Left lung (tissue), 10 donors: ENCODE results near the gene SNAP47. TPM values are rescaled to one million over a fixed set of nuclear protein-coding genes. Genes with fewer than 3 reads are reported as not detected.

Source experiments
- ATAC-seq: fragments of 200-7000 bp; cut with Tn5 transposase; one replicate; pipeline ENCODE4 v1.9.1; 2020; ENCODE audit warnings: moderate library complexity
- DNase-seq, 4 donors: peaks; one replicate each; pipeline ENCODE4 v3.0.0-alpha.2; 2013 to 2020
- H3K27ac ChIP-seq, 2 donors: fragments of 200-600 bp; sonication (generic) in 1 of 2; one replicate each; pipeline versions ENCODE4 v1.5.0 to v1.8.0; 2020 to 2021
- H3K27me3 ChIP-seq, 2 donors: fragments of 200-600 bp; sonication (generic) in 1 of 2; one replicate each; pipeline versions ENCODE4 v1.5.0 to v1.8.0; 2020 to 2021
- H3K36me3 ChIP-seq, 2 donors: fragments of 200-600 bp; sonication (generic) in 1 of 2; one replicate each; pipeline versions ENCODE4 v1.5.0 to v1.8.0; 2020 to 2021
- H3K4me1 ChIP-seq, 2 donors: fragments of 200-600 bp; one replicate each; pipeline ENCODE4 v1.8.0; 2021
- H3K4me3 ChIP-seq, 2 donors: fragments of 200-600 bp; sonication (generic) in 1 of 2; one replicate each; pipeline versions ENCODE4 v1.5.0 to v1.8.0; 2020 to 2021; ENCODE audit warnings: mild to moderate bottlenecking in 1 of 2
- H3K9me3 ChIP-seq, 2 donors: fragments of 200-600 bp; sonication (generic) in 1 of 2; one replicate each; pipeline versions ENCODE4 v1.5.0 to v1.8.0; 2020 to 2021
- intact Hi-C, 2 donors: fragments of 100-400 bp; cut with DNase I; formaldehyde crosslinking; loops; one replicate each; pipeline versions ENCODE4 v1.11.2 to v1.14.2; 2022
- polyA plus RNA-seq, 6 donors: library from polyadenylated mRNA; unstranded; fragments of 120-200 nt; gene quantifications; one replicate each; pipeline ENCODE4 v1.2.1, GENCODE V29; 2013; ENCODE audit not compliant: insufficient read length in 6 of 6
- total RNA-seq, 2 donors: library from RNA; stranded (reverse); fragmentation: NEBNext Ultra II Directional; extraction: Animal tissue kit (Norgen Biotek cat#: 25700); gene quantifications; one replicate each; pipeline ENCODE4 v1.2.1, GENCODE V29; 2021
- TF ChIP-seq, protein P1 (sequence below), 2 donors: fragments of 200-600 bp; sonication (generic) in 1 of 2; IDR thresholded peaks; one replicate each; pipeline versions ENCODE4 v1.5.0 to v1.8.0; 2021; ENCODE audit warnings: antibody characterized with exemption in 2 of 2
- donor health status: DM: no; HTN: yes; CAD: no.
- donor health status: DM: no; HTN: no; CAD: no.

SNAP47 gene
- total and polyA plus RNA-seq, 8 donors = 24.5 to 44.9 (median 41.3) TPM

DNA sequence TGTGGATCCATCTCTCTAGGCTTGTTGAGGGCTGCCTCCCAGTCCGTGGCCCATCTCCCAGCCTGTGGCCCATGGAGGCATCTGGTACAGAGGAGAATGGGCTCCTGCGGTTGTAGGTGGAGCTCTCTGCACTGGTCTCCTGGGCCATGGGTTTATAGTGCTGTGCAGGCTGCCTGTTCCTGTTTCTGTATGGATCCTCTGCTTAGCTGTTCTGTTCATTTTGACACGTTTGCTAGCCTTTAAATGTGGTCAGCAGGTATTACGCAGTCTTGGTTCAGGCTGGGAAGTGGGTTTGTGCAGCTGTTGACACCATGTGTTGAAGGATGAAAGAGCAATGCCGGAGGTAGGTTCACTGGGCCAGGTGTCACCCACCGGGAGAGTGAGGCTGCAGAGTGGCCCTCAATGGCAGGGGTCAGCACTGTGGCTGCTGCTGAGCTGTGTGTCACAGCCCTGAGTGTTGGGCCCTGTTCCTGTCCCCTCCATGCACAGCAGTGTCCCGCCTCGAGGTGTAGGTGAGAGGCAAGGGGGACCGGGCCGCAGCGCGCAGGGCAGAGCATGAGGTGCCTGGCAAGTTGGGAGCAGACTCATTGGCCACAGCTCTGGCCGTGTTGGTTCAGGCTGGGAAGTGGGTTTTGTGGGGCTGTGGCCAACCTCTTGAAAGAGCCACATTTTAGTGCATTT lies 39.0 kb downstream of the SNAP47 start:
- TF ChIP-seq, protein P1, sequence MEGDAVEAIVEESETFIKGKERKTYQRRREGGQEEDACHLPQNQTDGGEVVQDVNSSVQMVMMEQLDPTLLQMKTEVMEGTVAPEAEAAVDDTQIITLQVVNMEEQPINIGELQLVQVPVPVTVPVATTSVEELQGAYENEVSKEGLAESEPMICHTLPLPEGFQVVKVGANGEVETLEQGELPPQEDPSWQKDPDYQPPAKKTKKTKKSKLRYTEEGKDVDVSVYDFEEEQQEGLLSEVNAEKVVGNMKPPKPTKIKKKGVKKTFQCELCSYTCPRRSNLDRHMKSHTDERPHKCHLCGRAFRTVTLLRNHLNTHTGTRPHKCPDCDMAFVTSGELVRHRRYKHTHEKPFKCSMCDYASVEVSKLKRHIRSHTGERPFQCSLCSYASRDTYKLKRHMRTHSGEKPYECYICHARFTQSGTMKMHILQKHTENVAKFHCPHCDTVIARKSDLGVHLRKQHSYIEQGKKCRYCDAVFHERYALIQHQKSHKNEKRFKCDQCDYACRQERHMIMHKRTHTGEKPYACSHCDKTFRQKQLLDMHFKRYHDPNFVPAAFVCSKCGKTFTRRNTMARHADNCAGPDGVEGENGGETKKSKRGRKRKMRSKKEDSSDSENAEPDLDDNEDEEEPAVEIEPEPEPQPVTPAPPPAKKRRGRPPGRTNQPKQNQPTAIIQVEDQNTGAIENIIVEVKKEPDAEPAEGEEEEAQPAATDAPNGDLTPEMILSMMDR (IDR thresholded peaks at IDR 0.05) = no peak
- no peaks in the 10 kb centered on the region for H3K4me1 ChIP-seq
- DNase-seq (peak in 1 of 4 donors; percentile 77), ATAC-seq (no peak)
- no peak overlapping the region for H3K27ac ChIP-seq
- peaks cover 0 to 51% of the 10 kb centered on the region in 2 donors for H3K36me3 ChIP-seq
- H3K4me3 ChIP-seq = no peak overlapping the region
- intact Hi-C loops = no loop called here
- no peaks in the 10 kb centered on the region for H3K27me3 ChIP-seq
- no peaks in the 10 kb centered on the region for H3K9me3 ChIP-seq

DNA sequence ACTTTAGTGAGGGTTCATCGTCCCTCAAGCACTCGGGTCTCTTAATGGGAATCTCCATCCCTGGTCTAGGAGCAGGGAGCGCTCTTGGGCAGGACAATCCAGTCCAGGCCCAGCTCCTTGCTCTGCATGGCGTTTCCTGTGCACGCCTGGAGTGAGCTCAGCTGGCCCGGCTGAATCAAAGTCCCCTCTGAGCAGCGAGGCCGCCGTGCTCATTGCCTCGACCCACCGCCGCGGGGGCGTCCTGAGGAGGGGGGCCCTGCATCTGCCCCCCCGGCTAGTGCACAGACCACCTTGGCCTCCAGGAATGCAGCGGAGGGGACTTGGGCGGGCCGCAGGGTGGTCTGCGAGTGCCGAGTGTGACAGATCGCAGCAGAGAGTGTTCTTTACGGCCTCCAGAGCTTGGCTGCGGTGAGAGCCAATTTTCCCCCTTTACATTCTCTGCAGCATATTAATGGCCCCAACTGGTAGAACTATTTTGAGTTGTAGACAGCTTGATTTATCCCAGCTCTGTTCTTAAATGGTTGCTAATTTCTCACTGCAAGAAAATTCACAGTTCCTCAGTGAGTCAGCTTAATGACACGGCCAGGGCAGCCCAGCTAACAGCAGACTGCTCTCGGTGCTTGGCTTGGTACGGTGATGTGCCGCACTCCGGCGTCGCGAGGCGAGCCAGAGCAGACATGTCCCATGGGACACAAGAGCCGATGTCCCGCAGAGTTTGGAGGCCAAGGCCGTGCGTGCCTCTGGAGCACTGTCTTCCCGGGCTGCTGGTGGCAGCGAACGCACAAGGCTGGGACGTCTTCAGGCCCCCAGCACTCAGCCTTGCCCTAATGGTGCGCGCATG lies 39.8 kb downstream of the SNAP47 start:
- H3K4me3 ChIP-seq = no peak overlapping the region
- no peaks in the 10 kb centered on the region for H3K27me3 ChIP-seq
- H3K27ac ChIP-seq = no peak overlapping the region
- no peaks in the 10 kb centered on the region for H3K4me1 ChIP-seq
- H3K9me3 ChIP-seq = no peaks in the 10 kb centered on the region
- intact Hi-C loops = no loop called here
- peaks cover 0 to 49% of the 10 kb centered on the region in 2 donors for H3K36me3 ChIP-seq
- TF ChIP-seq, protein P1 (IDR thresholded peaks at IDR 0.05) = no peak
- ATAC-seq (no peak), DNase-seq (peak in 1 of 4 donors; percentile 71)

DNA sequence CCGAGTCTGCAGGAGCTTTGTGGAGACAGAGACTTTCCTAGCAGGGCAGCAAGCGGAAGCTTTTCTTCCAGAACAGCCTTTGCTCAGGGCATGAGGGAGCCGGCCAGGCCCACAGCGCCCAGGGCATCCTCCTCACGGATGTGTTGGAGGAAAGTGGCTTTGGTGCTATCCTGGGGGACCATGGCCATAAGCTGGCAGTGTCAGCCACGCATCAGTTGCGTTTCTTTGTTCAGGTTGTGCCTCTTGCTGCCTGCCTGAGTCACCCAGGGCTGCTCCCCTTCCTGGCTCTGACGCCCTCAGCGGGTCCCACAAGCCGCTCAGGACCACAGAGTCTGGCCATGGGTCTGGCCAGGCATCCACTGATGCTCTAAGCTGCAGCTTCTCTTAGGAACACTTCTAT lies 40.6 kb downstream of the SNAP47 start:
- Histone ChIP-seq H3K9me3 (no peaks in the 10 kb centered on the region), H3K27me3 (no peaks in the 10 kb centered on the region), H3K27ac (no peak overlapping the region), H3K4me1 (no peaks in the 10 kb centered on the region), H3K36me3 (peaks cover 0 to 48% of the 10 kb centered on the region in 2 donors), H3K4me3 (no peak overlapping the region)
- intact Hi-C loops = no loop called here
- ATAC-seq (no peak), DNase-seq (no peak)
- TF ChIP-seq, protein P1 (IDR thresholded peaks at IDR 0.05) = no peak

DNA sequence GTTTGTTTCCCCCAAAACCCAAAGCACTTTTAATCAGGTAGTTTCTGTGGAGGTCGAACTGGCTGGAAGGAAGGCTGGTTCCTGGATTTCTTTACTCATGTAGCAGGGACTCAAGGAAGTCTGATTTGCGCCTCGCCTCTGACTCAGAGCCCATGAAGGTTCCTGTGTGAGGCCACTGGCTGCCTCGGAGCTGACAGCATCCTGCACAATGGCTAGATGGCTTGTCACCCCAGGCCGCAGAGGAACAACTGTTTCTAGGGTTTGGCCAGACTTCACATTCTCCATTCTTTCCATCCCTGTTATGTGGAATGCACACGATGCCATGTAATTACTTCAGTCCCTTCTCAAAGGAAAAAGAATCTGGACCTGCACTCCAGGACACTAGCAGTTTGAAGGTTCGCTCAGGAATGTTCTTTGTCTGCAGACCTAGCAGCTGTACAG lies 41.1 kb downstream of the SNAP47 start:
- intact Hi-C loops = no loop called here
- Histone ChIP-seq H3K27ac (no peak overlapping the region), H3K9me3 (no peaks in the 10 kb centered on the region), H3K36me3 (peaks cover 0 to 45% of the 10 kb centered on the region in 2 donors), H3K27me3 (no peaks in the 10 kb centered on the region), H3K4me3 (no peak overlapping the region), H3K4me1 (no peaks in the 10 kb centered on the region)
- DNase-seq (no peak), ATAC-seq (no peak)
- TF ChIP-seq, protein P1 (IDR thresholded peaks at IDR 0.05) = no peak

DNA sequence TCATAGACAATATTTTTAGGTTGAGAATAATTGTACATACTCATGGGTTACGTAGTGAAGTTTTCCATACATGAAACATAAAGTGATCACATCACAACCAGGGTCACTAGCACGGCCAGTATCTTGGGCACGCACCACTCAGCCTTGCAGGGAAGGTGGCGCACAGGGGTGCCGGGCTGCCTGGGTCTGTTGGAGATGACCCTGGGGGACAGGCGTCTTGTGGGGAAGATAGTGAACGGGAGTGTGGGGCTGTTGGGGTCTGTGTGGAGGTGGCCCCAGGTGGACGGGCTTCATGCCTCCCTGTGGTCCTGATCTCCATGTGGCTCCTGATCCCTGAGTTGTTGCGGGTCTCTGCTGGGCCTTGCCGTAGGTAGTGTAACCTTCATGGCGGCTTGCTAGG lies 41.9 kb downstream of the SNAP47 start:
- Histone ChIP-seq H3K27ac (no peak overlapping the region), H3K9me3 (no peaks in the 10 kb centered on the region), H3K36me3 (peaks cover 0 to 45% of the 10 kb centered on the region in 2 donors), H3K4me1 (no peaks in the 10 kb centered on the region), H3K4me3 (no peak overlapping the region), H3K27me3 (no peaks in the 10 kb centered on the region)
- ATAC-seq (no peak), DNase-seq (no peak)
- TF ChIP-seq, protein P1 (IDR thresholded peaks at IDR 0.05) = no peak
- intact Hi-C loops = no loop called here
